NCI-H2196 (cell line): ENCODE data around the gene CEP104.

ENCODE experiments used
- DNase-seq: peaks from one replicate; lab custom pipeline; 2025; ENCODE audit not compliant: unreplicated experiment; lab: John Stamatoyannopoulos, UW

Gene CEP104

GRCh38 chr1:3894626-3895278, 37.7 kb upstream of the CEP104 start:
- DNase-seq: no peak

GRCh38 chr1:3893190-3893589, 36.2 kb upstream of the CEP104 start:
- DNase-seq: no peak

- peak; percentile 37 for DNase-seq
These were observed 35.7 kb upstream of the CEP104 start for GRCh38 chr1:3892748-3893147.

GRCh38 chr1:3891329-3891865, 34.4 kb upstream of the CEP104 start:
- DNase-seq: no peak

GRCh38 chr1:3890389-3891328, 33.6 kb upstream of the CEP104 start:
- no peak for DNase-seq

GRCh38 chr1:3889936-3890335, 32.9 kb upstream of the CEP104 start:
- no peak for DNase-seq

GRCh38 chr1:3888301-3888700, 31.3 kb upstream of the CEP104 start:
- no peak for DNase-seq

- DNase-seq: no peak
These were observed 29.7 kb upstream of the CEP104 start for GRCh38 chr1:3886691-3887090.

- no peak for DNase-seq
These were observed 29.2 kb upstream of the CEP104 start for GRCh38 chr1:3886106-3886670.

GRCh38 chr1:3885611-3886010, 28.6 kb upstream of the CEP104 start:
- DNase-seq: no peak

- DNase-seq: no peak
These were observed 28.0 kb upstream of the CEP104 start for GRCh38 chr1:3884966-3885365.

GRCh38 chr1:3883194-3883925, 26.3 kb upstream of the CEP104 start:
- DNase-seq: no peak

GRCh38 chr1:3881193-3881480, 24.1 kb upstream of the CEP104 start:
- no peak for DNase-seq

- DNase-seq: no peak
These were observed 23.6 kb upstream of the CEP104 start for GRCh38 chr1:3880429-3881192.

- DNase-seq: no peak
These were observed 22.9 kb upstream of the CEP104 start for GRCh38 chr1:3879787-3880428.

GRCh38 chr1:3879099-3879498, 22.1 kb upstream of the CEP104 start:
- DNase-seq: no peak

GRCh38 chr1:3876716-3877115, 19.7 kb upstream of the CEP104 start:
- no peak for DNase-seq

- DNase-seq: no peak
These were observed 17.7 kb upstream of the CEP104 start for GRCh38 chr1:3874736-3875135.

GRCh38 chr1:3872546-3872945, 15.5 kb upstream of the CEP104 start:
- DNase-seq: no peak

- DNase-seq: no peak
These were observed 14.4 kb upstream of the CEP104 start for GRCh38 chr1:3871451-3871805.
